T-helper 9 cell (primary cell): Measurements from ENCODE around the gene STK16.

Source experiments
- DNase-seq: peaks from one replicate; pipeline ENCODE4 v3.0.0-alpha.2; 2020

The STK16 gene

DNA sequence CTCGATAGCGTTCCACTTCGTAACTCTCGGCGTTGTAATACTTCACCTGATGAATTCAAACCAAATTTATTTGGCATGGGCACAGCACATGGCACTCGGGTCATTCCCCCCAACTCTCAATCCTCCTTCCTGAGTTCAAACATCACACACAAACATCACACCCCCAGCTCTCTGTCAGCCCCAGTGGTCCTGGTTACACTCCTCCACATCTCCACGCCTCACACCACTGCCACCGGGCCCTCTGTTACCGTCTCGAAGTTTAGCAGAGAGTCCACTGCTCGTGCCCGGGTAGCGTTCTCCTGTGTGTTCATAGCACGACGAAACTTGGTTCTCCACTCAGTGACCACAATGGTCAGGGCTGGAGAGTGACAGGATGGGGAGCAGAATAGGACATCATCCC, 31.1 kb upstream of the STK16 start:
- no peak for DNase-seq

DNA sequence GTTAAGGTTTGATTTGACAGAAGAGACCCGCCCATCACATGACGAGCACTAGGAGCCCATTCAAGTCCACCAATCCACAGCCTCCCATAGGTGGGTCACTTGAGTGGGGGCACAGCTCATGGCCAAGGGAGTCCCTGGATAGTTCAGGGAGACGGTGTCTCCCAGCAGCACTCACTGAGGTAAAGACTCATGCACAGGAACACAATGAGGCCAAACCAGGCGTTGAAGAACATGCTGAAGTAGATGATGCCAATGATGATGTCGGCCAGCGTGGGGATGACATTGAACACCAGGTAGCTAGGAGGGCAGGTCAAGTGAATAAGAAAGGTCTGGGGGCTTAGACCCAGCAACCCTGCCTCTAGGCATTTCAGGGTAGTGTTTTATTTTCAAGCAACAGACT, 30.5 kb upstream of the STK16 start:
- no peak for DNase-seq

DNA sequence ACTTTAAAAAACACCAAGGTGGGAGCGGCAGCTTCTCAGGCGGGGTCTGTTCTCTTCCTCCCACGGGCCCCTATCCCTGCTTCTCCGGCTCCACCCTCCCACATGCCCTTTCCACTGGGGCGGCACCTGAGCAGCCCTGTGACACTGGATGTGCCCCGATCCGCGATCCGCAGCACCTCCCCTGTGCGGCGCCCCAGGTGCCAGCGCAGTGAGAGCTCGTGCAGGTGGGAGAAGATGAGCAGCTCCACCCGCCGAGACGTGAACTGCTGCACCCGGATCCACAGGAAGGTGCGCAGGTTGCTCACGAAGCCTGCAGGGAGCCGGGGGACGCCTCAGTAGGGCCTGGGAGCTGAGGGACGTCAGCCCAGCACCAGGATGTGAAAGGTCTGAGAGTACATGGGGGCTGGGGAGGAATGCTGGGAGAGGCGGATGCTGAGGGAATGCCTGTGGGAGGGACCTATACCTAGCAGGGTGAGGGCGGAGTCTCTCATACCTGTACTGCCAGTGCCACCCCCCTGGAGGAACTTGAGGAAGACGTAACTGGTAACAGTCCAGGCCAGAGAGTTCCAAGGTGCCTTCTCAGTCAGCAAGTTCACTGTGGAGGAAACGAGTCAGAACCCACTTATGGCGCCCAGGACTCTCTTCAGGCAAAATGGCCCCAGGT, 29.3 kb upstream of the STK16 start:
- no peak for DNase-seq

DNA sequence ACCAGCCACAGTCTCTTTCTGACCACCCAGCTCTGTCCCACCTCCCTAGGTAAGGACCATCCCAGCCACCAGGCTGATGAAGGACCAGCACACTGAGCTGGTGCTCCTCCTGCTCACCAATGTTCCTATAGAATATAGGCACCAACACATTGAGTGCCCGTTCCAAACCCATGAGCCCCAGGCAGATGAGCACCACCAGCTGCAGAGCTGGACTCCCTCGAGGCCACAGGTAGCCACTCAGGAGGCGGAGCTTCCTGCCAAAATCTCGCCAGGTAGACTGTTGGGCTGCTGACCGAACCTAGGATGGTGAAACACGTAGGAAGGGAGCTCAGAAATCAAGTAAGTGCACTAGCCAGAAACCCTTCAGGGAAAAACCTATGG, 28.8 kb upstream of the STK16 start:
- DNase-seq = no peak

DNA sequence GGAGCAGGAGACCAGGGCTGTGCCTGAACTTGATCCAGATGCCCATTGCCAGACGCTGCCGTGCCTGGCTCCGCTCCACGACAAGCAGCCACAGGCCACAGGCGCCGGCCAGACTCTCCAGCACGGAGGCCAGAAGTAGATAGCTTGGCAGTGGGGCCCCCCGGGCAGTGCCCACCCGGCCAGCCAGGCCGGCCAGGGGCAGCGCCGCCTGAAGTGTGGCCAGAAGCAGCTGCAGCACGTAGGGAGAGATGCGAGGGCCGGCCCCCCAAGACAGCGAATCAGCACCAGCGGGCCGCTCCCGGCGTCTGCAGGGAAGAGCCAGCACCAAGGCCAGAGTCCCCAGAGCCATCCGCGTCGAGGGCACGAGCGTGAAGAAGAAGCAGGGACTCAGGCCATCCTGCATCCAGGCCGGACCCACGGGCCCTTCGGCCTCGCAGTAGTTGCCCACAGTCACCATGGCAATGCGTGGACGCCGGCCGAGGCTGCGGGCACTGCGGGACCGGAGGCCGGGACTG, 27.0 kb upstream of the STK16 start:
- DNase-seq = peak; percentile 18

DNA sequence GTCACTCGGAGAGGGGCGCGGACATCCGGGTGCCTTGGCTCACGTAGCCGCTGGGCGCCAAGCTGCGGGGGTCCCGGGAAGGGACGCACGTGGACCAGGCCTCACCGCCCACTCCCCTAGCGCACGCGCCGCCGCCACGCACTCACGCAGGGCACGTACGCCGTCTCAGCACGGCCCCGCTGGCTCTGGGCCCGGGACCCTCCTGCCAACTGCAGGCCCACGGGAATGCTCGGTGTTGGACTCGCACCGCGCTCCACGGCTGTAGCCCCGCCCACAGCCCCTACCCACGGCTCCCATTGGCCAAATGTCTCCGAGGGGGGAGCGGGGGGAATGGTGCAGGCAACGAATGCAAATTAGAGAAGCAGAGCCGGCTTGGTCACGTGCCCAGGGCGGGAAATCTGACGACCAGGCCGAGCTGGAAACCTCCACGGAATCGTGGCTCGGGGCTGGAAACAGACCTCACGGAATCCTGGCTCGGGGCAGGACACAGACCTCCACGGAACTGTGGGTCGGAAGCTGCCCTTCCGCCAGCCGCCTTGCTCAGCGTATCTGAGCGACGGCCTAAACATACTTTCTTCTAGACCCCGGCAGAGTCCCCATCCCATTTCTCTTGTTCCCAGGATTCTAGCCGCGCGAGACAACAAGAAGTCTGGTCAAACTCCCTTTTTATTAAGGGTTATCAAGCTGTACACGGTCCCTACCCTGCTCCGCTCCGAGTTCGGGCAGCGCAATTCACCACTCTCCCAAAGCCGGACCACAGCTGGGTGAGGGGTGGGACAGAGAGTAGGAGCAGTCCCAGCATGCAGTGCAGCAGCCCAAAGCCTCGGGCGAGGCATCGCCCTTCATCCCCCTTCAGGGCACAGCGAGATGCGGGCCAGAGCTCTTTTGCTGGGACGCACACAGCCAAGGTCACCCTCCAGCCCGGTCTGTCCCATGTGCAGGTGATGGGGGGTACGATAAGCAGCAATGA, 26.3 kb upstream of the STK16 start, which contains the start of gene ABCB6:
TSS of gene ABCB6 (minus strand) at position 227 of the 970 bp plus-strand sequence. CDS start 285 bp downstream, outside the sequence.
- peak; percentile 83 for DNase-seq

DNA sequence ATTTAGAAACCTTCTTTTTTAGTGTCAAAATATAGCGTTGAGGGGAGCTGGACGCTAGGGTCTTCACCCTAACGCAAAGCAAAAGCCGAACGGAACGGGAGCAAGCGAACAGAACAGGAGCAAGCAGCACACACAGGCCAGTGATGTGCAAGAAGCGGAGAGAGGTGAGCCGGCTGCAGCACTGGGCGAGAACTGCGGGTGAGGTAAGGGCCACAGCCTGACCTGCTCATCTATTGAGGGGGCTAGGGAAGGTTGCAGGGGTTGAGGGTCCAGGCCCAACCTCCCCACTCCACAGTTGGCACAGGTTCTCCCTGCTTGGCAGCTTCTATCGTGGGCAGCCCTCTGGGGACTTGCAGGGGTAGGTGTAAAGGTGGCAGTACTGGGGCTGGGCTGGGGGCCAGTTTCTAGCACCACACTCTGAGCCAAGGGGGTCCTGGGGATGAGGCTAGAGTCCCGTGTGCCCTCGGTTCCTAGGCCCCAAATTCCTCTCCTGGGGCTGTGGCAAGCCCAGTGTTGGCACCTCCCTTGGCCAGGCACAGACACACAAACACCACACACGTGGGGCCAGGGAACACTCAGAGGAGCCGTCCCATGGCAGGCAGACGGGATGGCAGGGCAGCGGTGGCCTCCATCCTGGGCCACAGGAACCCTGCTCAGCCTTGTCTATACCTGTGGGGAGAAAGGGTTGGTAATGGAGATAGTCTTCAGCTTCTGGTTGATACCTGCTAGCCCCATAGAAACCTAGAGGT, 25.3 kb upstream of the STK16 start:
- no peak for DNase-seq

DNA sequence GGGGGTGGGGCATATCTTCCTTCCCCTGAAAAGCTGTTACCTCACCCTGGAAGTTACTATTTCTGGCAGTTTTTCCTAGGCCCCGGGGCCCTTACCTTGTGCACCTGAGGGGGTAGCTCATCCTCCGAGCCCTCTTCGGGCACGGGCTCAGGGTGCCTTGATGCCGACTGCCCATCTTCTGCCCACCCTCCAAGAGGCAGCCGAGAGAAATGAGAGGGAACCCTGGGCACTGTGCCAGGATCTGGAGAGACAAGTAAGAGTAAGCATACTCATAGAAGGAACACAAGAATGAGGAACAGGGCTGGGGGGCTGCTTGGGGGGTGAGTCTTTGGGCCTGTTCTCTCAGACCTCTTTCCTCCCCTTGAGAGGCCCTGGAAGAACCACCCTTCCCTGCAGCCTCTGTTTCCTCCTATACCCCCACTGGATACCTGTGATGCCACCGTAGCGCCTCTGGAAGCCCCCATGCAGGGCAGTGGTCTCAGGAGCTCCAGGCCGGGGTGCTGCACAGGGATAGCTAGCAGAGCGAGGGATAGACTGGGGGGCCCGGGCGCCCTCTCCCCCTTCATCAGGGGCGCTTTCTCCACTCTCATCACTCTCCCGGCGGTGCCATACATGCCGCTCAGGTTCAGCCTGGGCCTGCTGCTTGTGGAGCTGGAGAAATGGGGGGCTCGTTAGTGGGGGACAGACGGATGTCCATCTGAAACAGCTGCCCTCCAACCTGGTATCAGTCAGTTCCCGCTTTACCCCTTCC, 24.5 kb upstream of the STK16 start:
- no peak for DNase-seq

DNA sequence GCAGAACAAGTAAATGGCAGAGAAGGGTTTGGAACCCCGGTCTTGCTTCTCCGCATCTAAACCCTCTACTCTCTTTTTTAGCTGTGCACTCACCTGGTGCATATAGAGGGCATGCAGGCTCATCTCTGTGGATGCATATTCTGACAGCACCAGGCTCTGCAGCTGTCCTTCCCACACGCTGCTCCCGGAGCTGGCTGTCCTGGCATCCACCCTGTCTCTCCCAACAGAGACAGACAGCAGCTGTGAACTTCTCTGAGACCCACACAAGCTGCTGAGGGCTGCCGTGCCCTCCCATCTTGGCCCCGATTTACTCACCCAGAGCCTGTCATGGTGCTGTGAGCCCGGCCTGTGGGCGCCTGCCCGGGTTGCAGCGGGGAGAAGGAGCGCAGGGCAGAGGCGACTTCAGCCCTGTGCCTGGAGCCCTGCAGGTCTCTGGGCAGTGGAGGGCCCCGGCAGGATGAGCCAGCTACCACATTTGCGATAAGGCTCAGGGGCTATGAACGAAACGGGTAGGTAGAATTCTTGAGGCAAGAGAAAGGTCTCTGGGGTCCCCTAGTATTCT, 23.2 kb upstream of the STK16 start:
- DNase-seq = no peak

DNA sequence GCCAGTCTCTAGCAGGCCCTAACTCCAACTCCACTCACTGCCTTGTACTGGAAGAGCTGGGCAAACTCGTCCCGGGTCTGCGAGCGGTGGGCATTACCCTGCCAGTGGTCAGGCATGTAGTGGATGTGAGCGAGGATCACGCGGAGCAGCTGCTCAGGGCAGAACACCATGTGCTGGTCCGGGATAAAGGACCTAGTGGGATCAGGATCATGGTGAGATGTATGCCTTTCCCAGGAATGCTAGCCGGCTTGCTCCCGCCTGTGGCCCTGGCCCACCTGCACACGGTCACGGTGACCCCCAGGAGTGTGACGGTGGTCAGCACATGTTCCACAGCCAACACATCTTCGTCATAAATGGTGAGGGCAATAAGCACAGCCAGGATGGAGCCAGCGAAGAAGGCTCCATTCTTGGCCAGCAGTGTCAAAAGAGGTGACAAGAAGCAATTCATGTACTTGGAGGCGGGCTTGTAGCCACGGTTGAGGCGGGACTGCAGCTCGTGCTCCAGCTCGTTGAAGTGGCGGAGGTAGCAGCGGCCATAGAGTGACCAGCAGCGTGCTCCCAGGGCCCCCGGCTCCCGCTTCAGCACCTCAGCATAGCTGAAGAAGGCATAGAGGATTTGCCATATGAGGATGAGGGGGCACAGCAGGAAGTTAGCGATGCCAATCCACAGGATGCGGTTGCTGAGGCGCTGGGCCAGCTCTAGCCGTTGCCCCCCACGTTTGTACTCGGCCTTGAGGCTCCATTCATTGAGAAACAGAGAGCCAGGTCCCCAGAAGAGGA, 21.3 kb upstream of the STK16 start:
- DNase-seq = no peak

DNA sequence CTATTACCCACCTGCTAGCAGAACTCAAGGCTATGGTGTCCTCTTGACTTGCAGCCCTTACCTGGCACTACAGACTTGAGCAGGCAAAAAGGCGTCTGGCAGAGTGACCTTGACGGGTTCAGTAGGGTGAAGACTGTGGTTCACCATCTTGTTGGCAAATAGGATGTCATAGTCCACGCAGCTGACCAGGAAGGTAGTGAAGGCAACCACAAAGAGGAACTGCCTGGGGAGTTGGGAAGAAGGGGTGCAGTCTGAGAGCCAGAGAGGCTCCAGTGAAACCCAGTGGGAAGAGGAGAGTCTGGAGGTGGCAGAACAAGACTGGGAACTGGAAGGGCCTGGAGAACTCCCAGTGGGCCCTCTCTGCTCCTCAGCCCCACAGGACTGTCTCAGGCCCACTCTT, 19.9 kb upstream of the STK16 start:
- no peak for DNase-seq

DNA sequence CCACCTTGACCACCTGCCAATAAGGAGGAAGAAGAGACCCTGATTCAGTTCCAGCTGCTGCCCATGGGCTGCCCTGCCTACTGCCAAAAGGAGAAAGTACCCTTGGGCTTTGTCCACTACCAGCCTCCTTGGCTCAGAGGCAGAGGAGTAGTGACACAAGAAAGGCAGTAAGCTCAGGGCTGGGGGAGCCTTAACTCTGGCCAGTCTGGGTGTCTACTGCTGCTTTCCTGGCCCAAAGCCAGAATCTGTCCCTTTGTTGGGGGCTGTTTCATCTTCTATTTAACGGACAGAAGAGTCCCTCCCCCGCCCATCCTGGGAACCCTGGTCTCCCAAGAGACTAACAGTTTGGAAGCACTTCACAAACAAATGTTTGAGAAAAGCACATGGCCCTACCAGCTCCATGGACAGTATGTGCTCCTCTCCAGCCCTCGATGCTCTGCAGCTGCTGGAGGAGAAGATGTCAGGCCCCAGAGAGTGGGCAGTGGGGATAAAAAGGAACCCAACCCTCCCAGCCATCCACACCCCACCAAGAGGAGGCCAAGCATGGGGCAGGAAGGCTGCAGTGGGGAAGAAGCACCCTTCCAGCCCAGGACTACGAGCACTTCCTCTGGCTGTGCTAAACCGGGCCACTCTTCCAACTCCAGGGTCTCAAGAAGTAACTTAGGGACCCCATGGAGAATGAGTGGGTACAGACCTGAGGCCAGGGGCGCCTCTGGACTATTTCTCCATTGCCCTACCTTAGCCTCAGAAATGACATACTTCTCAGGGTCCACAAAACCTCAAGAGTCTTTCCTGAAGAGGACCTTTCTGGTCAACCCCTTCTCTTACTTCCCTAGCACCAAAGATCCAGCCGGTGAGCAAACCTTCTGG, 17.0 kb upstream of the STK16 start:
- DNase-seq = no peak

DNA sequence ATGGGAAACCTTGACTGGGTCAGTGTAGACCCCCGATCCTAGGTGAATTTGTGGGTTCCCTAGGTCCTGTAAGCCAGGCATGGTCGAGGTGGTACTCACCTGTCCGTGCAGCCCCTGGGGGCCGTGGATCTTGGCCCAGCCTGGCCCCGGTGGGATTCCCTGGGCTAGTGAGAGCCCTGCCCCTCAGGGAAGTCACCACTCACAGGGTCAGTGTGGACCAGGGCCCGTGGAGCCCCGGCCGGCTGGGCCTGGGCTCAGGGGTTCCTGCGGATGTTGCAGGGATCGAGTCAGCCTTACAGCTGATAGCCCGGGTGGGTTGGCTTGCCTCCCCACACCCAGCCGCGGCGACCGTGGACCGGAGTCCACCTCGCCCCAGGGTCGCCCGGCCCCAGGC, 16.4 kb upstream of the STK16 start:
- DNase-seq = no peak

DNA sequence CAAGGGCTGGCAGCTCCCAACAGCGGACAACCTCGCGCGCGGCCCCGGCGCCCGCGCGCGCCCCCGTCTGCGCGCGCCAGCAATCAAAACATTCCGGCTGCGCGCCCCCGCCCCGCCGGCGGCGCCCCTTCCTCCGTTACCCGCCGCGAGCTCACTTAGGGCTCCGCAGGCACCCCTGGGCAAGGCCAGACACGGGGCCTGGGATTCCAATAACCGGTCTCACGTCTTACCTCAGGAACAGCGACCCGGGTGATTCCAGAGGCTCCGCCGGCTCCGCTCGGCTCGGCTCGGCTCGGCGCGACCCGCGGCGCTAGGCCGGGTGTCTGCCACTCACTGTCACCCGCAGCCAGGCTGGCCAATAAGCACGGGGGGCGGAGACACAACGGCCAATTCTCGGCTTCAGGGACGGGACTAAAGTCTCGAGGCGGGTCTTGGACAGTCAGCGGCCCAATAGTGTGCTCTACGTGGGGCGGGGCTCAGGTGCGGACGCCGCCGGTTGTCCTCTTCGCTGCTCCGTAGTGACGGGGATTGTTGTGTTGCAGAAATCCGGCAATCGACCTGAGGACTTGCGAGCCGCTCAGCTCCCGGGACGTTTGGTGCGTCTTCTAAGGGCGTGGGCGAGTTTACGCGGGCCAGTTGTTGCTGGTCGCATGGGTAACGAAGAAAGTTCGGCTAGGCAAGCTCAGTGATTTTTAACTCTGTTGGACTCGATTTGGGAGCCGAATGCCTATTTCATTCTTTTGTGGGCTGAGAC, 15.8 kb upstream of the STK16 start, which contains the start of the genes ANKZF1 and ATG9A:
TSS of gene ANKZF1 (plus strand) at position 502 of the 754 bp plus-strand sequence. CDS start 452 bp downstream, outside the sequence.
TSS of gene ATG9A (minus strand) at position 332 of the 754 bp plus-strand sequence. CDS start 1,612 bp downstream, outside the sequence.
- peak; percentile 94 for DNase-seq

DNA sequence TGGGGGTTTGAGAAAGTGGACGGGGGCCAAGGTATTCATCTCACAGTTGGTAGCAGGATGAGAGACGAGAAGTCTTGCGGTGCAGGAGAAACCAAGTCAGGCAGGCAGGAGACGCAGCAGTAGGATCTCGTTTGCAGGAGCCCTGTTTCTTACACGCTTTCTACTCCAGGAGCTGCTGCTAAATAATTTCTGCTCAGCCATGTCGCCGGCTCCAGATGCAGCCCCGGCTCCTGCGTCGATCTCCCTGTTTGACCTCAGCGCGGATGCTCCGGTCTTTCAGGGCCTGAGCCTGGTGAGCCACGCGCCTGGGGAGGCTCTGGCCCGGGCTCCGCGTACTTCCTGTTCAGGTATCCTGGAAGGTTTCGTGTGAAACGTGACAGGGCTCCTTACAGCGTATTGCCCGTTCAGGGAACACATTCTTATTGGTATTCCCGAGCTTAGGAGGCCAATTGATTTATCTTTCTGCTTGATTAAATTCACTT, 15.2 kb upstream of the STK16 start:
- peak; percentile 24 for DNase-seq

DNA sequence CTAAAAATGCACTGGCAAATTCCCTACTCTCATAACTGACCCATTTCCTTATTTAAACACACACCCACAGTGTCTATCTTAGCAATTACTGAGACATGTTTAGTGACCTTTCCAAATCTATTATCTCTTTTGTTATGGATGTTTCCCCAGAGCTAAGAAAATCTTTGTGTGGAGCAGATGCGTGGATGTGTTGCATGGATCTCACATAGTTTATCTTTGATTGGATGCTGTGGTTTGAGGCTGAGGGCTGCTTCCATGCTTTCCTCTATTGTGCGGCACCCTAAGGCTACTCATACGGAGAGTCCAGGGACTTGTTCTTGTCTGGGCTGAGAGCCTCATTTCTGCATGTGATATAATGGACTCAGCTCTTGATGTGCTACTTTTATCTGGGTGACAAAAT, 10.9 kb upstream of the STK16 start:
- no peak for DNase-seq

DNA sequence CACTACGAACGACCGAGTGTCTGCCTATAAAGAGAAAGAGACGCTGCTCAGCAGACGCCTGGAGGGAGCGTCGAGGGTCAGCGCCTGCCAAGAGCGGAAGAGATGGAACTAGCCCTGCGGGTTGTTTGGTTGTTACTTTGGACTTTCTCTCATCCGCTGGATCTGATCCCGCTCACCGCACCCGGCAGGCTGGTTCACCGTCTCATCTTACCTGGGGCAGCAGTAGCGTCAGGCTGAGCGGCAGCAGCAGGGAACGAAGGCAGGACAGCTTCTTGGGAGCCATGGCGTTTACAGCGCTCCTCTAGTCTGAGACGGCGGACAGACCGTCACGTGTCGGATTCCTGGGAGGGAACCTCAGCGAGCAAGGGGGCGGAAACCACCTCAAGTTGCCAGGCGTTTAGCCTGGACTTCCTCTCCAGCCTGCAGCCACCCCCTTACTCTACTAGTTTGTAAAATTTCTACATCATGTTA, 2.0 kb upstream of the STK16 start:
- no peak for DNase-seq

DNA sequence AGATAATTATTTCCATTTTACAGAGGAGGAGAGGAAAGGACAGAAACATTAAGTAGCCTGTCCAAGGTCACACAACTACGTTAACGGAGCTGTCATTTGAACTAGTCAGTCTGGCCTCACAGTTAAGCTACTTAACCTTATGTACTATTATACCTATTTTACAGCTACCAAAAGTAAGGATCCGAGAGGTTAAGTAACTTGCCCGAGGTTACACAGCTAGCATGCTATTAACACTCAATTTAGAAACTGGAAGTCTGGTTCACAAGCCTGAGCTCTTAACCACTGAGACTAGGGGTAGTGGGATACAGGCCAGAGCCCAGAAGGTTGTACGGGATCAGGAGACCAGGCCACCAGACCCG, 511 bp upstream of the STK16 start:
- no peak for DNase-seq

DNA sequence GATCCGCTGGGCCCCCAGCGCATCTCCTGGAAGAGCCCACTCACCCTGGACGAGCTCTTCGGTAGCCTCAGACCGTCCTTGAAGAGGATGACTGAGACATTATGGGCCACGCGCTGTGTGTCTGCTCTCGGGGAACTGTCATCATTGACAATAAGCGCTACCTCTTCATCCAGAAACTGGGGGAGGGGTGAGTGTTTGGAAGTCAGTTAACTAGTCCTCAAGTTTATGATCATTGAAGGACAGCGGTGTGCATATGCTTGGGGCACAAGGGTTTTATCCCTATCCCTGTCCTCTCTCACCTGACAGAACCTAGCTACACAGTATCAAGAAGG, 586 bp downstream of the STK16 start:
- DNase-seq = no peak
